ENCODE data around the gene RHBG.

GRCh38 chr1:156338180-156338976 is 30.6 kb upstream of the RHBG start, which contains the start of the genes CCT3 and TSACC:
- TF ChIP-seq, protein P1, sequence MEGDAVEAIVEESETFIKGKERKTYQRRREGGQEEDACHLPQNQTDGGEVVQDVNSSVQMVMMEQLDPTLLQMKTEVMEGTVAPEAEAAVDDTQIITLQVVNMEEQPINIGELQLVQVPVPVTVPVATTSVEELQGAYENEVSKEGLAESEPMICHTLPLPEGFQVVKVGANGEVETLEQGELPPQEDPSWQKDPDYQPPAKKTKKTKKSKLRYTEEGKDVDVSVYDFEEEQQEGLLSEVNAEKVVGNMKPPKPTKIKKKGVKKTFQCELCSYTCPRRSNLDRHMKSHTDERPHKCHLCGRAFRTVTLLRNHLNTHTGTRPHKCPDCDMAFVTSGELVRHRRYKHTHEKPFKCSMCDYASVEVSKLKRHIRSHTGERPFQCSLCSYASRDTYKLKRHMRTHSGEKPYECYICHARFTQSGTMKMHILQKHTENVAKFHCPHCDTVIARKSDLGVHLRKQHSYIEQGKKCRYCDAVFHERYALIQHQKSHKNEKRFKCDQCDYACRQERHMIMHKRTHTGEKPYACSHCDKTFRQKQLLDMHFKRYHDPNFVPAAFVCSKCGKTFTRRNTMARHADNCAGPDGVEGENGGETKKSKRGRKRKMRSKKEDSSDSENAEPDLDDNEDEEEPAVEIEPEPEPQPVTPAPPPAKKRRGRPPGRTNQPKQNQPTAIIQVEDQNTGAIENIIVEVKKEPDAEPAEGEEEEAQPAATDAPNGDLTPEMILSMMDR (IDR thresholded peaks at IDR 0.05) = no peak
- TF ChIP-seq POLR2A (IDR thresholded peaks at IDR 0.05) = peak; percentile 54 to 86
